ENCODE data around the gene USP32. TPM values are rescaled to one million over a fixed set of nuclear protein-coding genes. Genes with fewer than 3 reads are reported as not detected.
"Not testable (repeated sequence)": the region's sequence is repeated elsewhere in the genome, so short reads cannot be mapped to it uniquely, and the experiment has no call there.

The USP32 gene
- total RNA-seq, 3 donors from 2014 or later: 20.1 to 22.0 (median 20.9) TPM

DNA sequence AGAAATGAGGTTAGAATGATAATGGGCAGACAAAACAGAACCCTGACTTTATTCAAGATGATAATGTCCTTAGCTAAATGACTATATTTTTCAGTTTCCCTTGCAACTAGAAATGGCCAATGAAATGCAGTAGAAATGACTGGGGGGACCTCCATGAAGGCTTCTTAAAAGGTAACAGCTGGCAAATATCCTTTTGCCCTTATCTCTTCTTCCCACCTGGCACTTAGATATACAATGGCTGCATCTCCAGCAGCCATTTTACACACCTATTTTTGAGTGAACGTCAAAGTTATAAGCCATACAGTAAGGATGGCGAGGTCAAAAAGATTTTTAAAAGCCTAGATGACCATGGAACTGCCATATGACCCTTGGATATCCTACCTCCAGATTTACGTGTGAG is 39.9 kb downstream of the USP32 start:
- H3K4me1 Mint-ChIP-seq (ENCODE audit: low read depth): peaks cover 27% of the 10 kb centered on the region
- no peak overlapping the region for H3K4me3 Mint-ChIP-seq
- H3K27me3 Mint-ChIP-seq (ENCODE audit: low read depth): no peaks in the 10 kb centered on the region
- no peak for DNase-seq
- H3K9me3 Mint-ChIP-seq: peaks cover 5% of the 10 kb centered on the region
- peaks cover 9% of the 10 kb centered on the region for H3K36me3 Mint-ChIP-seq (ENCODE audit: insufficient read depth)
- ATAC-seq: no peak

DNA sequence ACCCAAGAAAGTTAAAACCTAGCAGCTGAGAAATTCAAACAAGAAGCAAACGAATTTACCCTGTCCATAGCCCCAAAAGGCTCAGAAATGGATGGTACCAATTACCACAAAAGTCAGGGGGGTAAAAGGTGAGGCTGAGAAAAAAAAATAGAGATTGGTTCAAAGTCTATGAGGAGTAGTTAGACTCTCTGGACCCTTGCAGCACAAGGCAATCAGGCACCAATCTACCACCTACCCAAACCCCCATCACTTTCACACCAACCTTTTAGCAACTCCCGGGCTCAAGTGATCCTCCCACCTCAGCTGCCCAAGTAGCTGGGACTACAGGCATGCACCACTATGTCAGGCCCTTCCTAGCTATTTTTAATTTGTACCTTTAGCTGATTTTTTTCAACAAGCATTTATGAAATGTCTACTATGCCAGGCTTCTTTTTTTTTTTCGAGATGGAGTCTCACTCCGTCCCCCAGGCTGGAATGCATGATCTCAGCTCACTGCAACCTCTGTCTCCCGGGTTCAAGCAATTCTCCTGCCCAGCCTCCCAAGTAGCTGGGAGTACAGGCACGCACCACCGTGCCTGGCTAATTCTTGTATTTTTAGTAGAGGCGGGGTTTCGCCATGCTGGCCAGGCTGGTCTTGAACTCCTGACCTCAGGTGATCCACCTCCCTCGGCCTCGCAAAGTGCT is 40.8 kb downstream of the USP32 start:
- ATAC-seq (no peak), DNase-seq (no peak)
- no peaks in the 10 kb centered on the region for H3K27me3 Mint-ChIP-seq (ENCODE audit: low read depth)
- H3K4me3 Mint-ChIP-seq: no peak overlapping the region
- H3K36me3 Mint-ChIP-seq (ENCODE audit: insufficient read depth): peaks cover 4% of the 10 kb centered on the region
- peaks cover under 1% of the 10 kb centered on the region for H3K9me3 Mint-ChIP-seq
- H3K4me1 Mint-ChIP-seq (ENCODE audit: low read depth): peaks cover 19% of the 10 kb centered on the region

DNA sequence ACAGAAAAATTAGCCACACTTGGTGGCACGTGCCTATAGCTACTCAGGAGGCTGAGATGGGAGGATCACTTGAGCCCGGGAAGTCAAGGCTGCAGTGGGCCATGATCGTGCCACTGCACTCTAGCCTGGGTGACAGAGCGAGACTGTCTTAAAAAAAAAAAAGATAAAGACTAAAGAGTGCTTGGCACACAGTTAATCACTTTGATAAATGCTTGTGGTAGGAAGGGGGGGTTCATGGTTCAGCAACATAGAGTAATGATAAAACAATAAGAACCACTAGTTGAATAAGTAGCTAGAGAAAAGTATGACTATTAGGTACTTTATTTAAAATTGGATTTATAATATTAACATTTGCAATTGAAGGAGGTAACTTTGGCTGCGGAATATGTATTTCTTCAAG is 43.3 kb downstream of the USP32 start:
- no peak for DNase-seq
- no peaks in the 10 kb centered on the region for H3K4me1 Mint-ChIP-seq (ENCODE audit: low read depth)
- H3K36me3 Mint-ChIP-seq (ENCODE audit: insufficient read depth): peaks cover 9% of the 10 kb centered on the region
- H3K27me3 Mint-ChIP-seq (ENCODE audit: low read depth): no peaks in the 10 kb centered on the region
- ATAC-seq: no peak
- no peaks in the 10 kb centered on the region for H3K9me3 Mint-ChIP-seq
- no peak overlapping the region for H3K4me3 Mint-ChIP-seq

DNA sequence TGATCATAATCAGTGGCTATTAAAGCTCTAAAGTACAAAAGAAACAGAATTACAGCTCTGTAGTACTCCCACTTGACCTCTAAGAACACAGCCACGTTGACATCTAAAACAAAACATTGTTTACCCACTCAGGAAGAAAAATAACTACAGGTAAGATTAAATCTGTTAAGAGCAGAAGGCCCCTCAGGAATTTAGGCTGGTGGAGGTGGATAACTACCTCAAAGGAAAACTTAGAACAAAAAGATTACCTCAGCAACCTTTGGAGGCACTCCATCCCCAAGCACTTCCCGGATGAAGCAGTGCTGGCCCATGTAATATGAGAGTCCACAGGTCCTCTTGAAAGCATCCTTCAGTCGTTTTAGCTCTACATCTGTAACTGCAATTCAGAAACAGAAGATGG is 46.7 kb downstream of the USP32 start:
- no peak overlapping the region for H3K4me3 Mint-ChIP-seq
- H3K4me1 Mint-ChIP-seq (ENCODE audit: low read depth): peaks cover 11% of the 10 kb centered on the region
- no peaks in the 10 kb centered on the region for H3K27me3 Mint-ChIP-seq (ENCODE audit: low read depth)
- peaks cover 35% of the 10 kb centered on the region for H3K36me3 Mint-ChIP-seq (ENCODE audit: insufficient read depth)
- DNase-seq: no peak
- ATAC-seq: no peak
- no peaks in the 10 kb centered on the region for H3K9me3 Mint-ChIP-seq

- H3K4me3 Mint-ChIP-seq; H3K27me3 Mint-ChIP-seq (ENCODE audit: low read depth); H3K9me3 Mint-ChIP-seq: not testable (repeated sequence)
- peak in 1 of 2 donors; percentile 54 for ATAC-seq
- Mint-ChIP-seq H3K36me3 (ENCODE audit: insufficient read depth) (peaks cover 41% of the 10 kb centered on the region), H3K4me1 (ENCODE audit: low read depth) (peaks cover 11% of the 10 kb centered on the region)
- DNase-seq: peak; percentile 8
These were observed 49.4 kb downstream of the USP32 start for GRCh38 chr17:60342492-60342891.

DNA sequence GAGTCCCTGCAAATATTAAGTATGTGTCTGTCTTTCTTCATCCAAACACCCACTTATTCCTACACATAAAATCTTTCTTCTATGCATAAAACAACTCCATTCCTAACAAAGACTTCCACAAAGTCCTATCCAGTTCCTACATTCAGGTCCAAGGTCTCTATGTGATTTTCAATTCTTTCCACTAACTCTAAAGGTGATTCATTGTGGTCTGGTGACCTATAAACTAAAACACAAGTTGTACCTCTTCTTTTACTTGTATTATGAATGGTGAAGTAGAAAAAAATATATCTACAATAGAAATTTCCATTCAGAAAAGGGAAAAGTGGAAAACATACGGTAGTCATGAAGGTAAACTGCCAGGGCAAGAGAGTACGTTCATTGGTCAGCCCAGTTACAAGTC is 56.6 kb downstream of the USP32 start:
- Mint-ChIP-seq H3K27me3 (ENCODE audit: low read depth) (no peaks in the 10 kb centered on the region), H3K4me1 (ENCODE audit: low read depth) (peaks cover 2% of the 10 kb centered on the region), H3K36me3 (ENCODE audit: insufficient read depth) (peaks cover 10% of the 10 kb centered on the region), H3K9me3 (no peaks in the 10 kb centered on the region), H3K4me3 (no peak overlapping the region)
- no peak for DNase-seq
- no peak for ATAC-seq

DNA sequence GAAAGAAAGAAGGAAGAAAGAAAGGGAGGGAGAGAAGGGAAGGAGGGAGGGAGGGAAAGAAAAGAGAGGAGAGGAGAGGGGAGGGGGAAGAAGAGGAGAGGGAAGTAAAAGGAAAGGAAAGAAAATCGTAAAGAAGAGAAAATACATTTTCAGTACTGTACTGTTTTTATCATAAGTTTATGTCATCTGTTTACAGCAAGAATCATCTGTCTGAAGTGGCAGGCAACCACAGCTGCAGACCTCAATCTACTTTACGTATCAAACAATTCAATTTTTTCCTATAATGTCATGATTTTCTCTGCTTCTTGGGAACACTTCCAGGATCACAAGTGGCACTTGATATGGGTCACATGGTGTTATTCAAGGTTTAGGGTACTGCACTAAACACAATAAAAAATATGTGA is 58.3 kb downstream of the USP32 start:
- Mint-ChIP-seq H3K4me1 (ENCODE audit: low read depth) (peaks cover 2% of the 10 kb centered on the region), H3K4me3 (no peak overlapping the region), H3K36me3 (ENCODE audit: insufficient read depth) (peaks cover 10% of the 10 kb centered on the region), H3K9me3 (no peaks in the 10 kb centered on the region), H3K27me3 (ENCODE audit: low read depth) (no peaks in the 10 kb centered on the region)
- DNase-seq: no peak
- no peak for ATAC-seq

DNA sequence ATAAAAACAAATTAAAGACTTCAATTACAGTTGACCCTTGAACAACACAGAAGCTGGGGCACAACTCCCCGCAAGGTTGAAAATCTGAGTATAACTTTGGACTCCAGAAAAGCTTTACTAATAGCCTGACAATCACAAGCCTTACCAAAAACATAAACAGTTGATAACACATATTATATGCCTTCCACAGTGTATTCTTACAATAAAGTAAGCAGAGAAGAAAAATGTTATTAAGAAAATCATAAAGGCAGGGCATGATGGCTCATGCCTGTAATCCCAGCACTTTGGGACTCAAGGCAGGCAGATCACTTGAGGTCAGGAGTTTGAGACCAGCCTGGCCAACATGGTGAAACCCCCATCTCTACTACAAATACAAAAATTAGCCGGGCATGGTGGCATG is 58.9 kb downstream of the USP32 start:
- H3K27me3 Mint-ChIP-seq (ENCODE audit: low read depth); ATAC-seq; H3K9me3 Mint-ChIP-seq: not testable (repeated sequence)

GRCh38 chr17:60332574-60332973 is 59.4 kb downstream of the USP32 start:
- Mint-ChIP-seq H3K4me1 (ENCODE audit: low read depth) (peaks cover 2% of the 10 kb centered on the region), H3K27me3 (ENCODE audit: low read depth) (no peaks in the 10 kb centered on the region), H3K9me3 (no peaks in the 10 kb centered on the region), H3K36me3 (ENCODE audit: insufficient read depth) (peaks cover 5% of the 10 kb centered on the region), H3K4me3 (no peak overlapping the region)
- no peak for ATAC-seq
- no peak for DNase-seq

More for the DNA sequence above, 58.9 kb downstream of the USP32 start:
- not testable (repeated sequence) for H3K36me3 Mint-ChIP-seq (ENCODE audit: insufficient read depth); DNase-seq; H3K4me3 Mint-ChIP-seq; H3K4me1 Mint-ChIP-seq (ENCODE audit: low read depth)

DNA sequence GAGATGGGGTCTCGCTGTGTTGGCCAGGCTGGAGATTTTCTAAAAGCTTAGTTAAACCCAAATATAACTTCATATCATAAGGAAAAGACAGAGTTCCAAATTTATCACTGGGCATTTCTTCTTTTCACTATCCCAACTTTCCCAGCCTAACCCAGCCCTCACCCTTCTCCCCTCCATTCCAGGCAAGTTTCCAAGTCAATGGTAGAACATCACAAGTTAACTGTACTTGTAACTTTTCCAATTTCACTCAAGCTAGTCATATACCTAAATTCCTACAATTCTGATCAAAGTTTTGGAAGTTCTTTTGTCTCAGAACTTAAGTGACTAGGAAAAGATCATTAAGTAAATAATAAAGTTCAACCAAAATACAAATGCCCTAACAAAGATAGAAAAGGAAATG is 61.2 kb downstream of the USP32 start:
- H3K27me3 Mint-ChIP-seq (ENCODE audit: low read depth): no peaks in the 10 kb centered on the region
- H3K36me3 Mint-ChIP-seq (ENCODE audit: insufficient read depth): peaks cover 9% of the 10 kb centered on the region
- DNase-seq: no peak
- no peaks in the 10 kb centered on the region for H3K9me3 Mint-ChIP-seq
- ATAC-seq: no peak
- H3K4me3 Mint-ChIP-seq: no peak overlapping the region
- H3K4me1 Mint-ChIP-seq (ENCODE audit: low read depth): peaks cover 2% of the 10 kb centered on the region

DNA sequence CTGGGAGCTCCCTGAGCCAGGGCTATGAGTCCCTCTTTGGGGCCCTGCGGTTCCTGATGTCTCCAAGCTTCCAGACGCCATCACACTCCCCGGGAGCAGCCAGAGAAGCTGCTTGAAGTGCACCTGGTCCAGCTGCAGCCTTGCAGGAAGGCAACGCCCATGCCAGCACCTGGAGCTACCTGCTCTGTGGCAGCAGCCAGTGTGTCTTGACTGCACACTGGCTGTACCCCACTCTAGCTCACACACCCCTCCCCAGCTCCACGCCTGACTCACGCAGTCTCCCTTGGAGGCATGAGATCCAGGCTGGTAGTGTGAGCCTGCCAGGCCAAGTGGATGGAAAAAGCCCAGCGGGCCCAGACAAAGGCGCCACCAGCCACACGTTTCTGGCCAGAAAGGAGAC is 63.3 kb downstream of the USP32 start:
- no peak overlapping the region for H3K4me3 Mint-ChIP-seq
- H3K27me3 Mint-ChIP-seq (ENCODE audit: low read depth): no peaks in the 10 kb centered on the region
- DNase-seq (no peak), ATAC-seq (no peak)
- no peaks in the 10 kb centered on the region for H3K4me1 Mint-ChIP-seq (ENCODE audit: low read depth)
- no peaks in the 10 kb centered on the region for H3K9me3 Mint-ChIP-seq
- H3K36me3 Mint-ChIP-seq (ENCODE audit: insufficient read depth): peaks cover 7% of the 10 kb centered on the region

DNA sequence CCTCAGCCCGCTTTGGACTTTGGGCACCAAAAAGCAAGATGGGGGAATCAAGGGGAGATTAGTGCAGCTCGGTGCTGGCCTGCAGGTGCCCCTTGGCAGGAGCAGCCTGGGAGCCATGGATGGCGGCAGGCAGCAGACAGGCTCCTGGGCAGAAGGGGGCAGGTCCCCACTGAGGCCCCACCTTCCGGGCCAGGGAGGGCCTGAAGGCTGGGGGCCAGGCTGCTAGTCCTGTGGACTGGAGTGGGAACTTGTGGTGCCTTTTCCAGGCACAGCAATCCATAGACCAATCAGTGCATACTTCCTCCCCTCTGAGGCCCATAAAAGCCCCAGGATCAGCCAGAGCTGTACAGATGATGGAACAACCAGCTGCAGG is 64.0 kb downstream of the USP32 start:
- Mint-ChIP-seq H3K36me3 (ENCODE audit: insufficient read depth) (peaks cover 7% of the 10 kb centered on the region), H3K27me3 (ENCODE audit: low read depth) (no peaks in the 10 kb centered on the region), H3K4me3 (no peak overlapping the region), H3K9me3 (no peaks in the 10 kb centered on the region), H3K4me1 (ENCODE audit: low read depth) (no peaks in the 10 kb centered on the region)
- no peak for ATAC-seq
- DNase-seq: no peak

- Mint-ChIP-seq H3K9me3 (no peaks in the 10 kb centered on the region), H3K27me3 (ENCODE audit: low read depth) (no peaks in the 10 kb centered on the region), H3K4me1 (ENCODE audit: low read depth) (no peaks in the 10 kb centered on the region), H3K36me3 (ENCODE audit: insufficient read depth) (peaks cover 4% of the 10 kb centered on the region), H3K4me3 (no peak overlapping the region)
- ATAC-seq (no peak), DNase-seq (no peak)
These were observed 64.6 kb downstream of the USP32 start for GRCh38 chr17:60327134-60327900.

GRCh38 chr17:60326702-60327101 is 65.2 kb downstream of the USP32 start:
- no peak for ATAC-seq
- no peak for DNase-seq
- H3K4me3 Mint-ChIP-seq: no peak overlapping the region
- peaks cover 2% of the 10 kb centered on the region for H3K4me1 Mint-ChIP-seq (ENCODE audit: low read depth)
- H3K36me3 Mint-ChIP-seq (ENCODE audit: insufficient read depth): peaks cover 4% of the 10 kb centered on the region
- H3K27me3 Mint-ChIP-seq (ENCODE audit: low read depth): no peaks in the 10 kb centered on the region
- no peaks in the 10 kb centered on the region for H3K9me3 Mint-ChIP-seq

Measured in activated T-cell treated with anti-CD3 and anti-CD28 coated beads, Interleukin-2, amount 50 U/mL, for 4 hours (primary cell).